Measurements from ENCODE around the gene VPS29.

DNA sequence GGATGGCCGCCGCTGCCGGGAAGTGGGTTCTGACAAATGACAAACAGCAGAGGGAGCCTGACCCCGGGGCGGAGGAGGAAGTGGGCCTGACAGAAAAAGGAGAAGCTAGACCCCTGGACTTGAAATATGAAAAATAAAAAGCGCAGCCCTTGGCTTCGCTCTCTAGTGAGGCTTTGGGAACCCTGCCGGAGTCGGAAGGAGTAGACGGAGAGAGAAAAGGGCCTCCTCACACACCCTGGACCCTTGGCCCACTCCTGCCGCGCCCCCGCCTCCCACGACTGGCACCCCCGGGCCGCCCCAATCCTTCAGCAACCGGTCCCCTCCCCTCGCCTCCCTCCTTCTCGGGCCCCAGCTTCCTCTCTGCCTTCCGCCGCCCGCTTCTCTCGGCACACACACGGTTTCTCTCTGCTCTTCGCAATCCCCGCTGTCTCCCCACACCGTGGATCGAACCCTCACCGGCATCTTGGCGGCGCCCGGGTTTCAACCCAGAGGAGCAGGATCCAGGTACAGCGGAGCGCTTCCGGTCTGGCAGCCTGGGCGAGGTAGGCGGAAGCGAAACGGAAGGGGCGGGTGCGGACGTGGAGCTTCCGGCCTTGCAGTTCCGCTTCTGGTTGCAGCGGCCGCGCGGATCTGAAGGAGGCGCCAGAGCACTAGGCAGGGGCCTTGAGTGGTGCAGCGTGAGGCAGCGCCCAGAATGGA, 52.0 kb downstream of the VPS29 start, which contains the start of gene ARPC3:
- TF ChIP-seq CEBPB (IDR thresholded peaks at IDR 0.05) (no peak), NFIC (IDR thresholded peaks at IDR 0.05) (peak; percentile 69), FOXM1 (IDR thresholded peaks at IDR 0.05; ENCODE audit: borderline replicate concordance, low read depth) (no peak), EGR1 (IDR thresholded peaks at IDR 0.05) (peak; percentile 16)
- TF ChIP-seq, protein P1, sequence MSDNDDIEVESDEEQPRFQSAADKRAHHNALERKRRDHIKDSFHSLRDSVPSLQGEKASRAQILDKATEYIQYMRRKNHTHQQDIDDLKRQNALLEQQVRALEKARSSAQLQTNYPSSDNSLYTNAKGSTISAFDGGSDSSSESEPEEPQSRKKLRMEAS (IDR thresholded peaks at IDR 0.05), result peak; percentile 68

All from Ishikawa (cell line).